Panc1 (cell line): ENCODE measurements around the gene OPN1LW. TPM values are rescaled to one million over a fixed set of nuclear protein-coding genes. Genes with fewer than 3 reads are reported as not detected.

Experiments used
- ATAC-seq: fragments of 200-7000 bp; cut with Tn5 transposase; 2 replicates; pipeline ENCODE4 v1.9.1; 2020; ENCODE audit warnings: mild to moderate bottlenecking, moderate library complexity
- BruUV-seq: library from RNA; stranded (reverse); fragments of 400-500 nt; replicated peaks from 2 replicates; lab custom pipeline; 2021; lab: Mats Ljungman, UMichigan
- CTCF ChIA-PET: fragments of 300-600 bp; sonication (Branson Sonifier 250); formaldehyde crosslinking; loops from one replicate; lab custom pipeline; 2022; ENCODE audit warnings: antibody characterized with exemption; lab: Charles Lee
- POLR2A ChIA-PET: fragments of 300-600 bp; sonication (Branson Sonifier 250); formaldehyde crosslinking; loops from one replicate; lab custom pipeline; 2022; ENCODE audit warnings: antibody characterized with exemption; lab: Charles Lee
- DNase-seq: peaks from one replicate; pipeline ENCODE4 v3.0.0-alpha.2; 2010; ENCODE audit warnings: low read depth, low spot score
- H3K27ac ChIP-seq: 2 replicates; pipeline ENCODE4 v1.5.1; 2011; ENCODE audit warnings: mild to moderate bottlenecking, low read length, inconsistent platforms
- H3K27me3 ChIP-seq: fragments of 200-500 bp; sonication (Bioruptor generic); 2 replicates; pipeline ENCODE4 v1.6.0; 2014; ENCODE audit warnings: low read length, inconsistent platforms; ENCODE audit not compliant: control insufficient read depth, insufficient read depth
- H3K36me3 ChIP-seq: fragments of 200-500 bp; sonication (Bioruptor generic); 2 replicates; pipeline ENCODE4 v1.5.1; 2014; ENCODE audit warnings: inconsistent platforms, mild to moderate bottlenecking, low read length, moderate library complexity; ENCODE audit not compliant: control insufficient read depth, insufficient read depth
- H3K4me1 ChIP-seq: 2 replicates; pipeline ENCODE4 v1.5.1; 2011; ENCODE audit warnings: inconsistent platforms, mild to moderate bottlenecking, low read length, moderate library complexity; ENCODE audit not compliant: control insufficient read depth, insufficient read depth
- H3K4me3 ChIP-seq, 2 experiments: 2 replicates each; pipeline ENCODE4 v1.5.1; 2011 to 2012; ENCODE audit warnings: low read depth in 2 of 2, low read length in 2 of 2, mild to moderate bottlenecking in 2 of 2, inconsistent platforms in 1 of 2, moderate library complexity in 1 of 2
- H3K9me3 ChIP-seq: fragments of 200-500 bp; sonication (Bioruptor generic); 2 replicates; pipeline ENCODE4 v1.5.1; 2014; ENCODE audit warnings: low read depth, mild to moderate bottlenecking, inconsistent platforms, low read length, moderate library complexity; ENCODE audit not compliant: control insufficient read depth, insufficient read depth
- POLR2AphosphoS5 ChIP-seq: IDR thresholded peaks from 2 replicates; pipeline ENCODE4 v1.6.1; 2012; ENCODE audit warnings: mild to moderate bottlenecking, low read depth, low read length, moderate library complexity
- REST ChIP-seq, 2 experiments: IDR thresholded peaks; 2 replicates each; pipeline ENCODE4 v1.6.1; 2011 to 2012; ENCODE audit warnings: low read depth in 2 of 2, control low read depth in 1 of 2, low read length in 1 of 2, mild to moderate bottlenecking in 1 of 2, moderate library complexity in 1 of 2; ENCODE audit not compliant: insufficient read depth in 1 of 2
- SIN3A ChIP-seq: IDR thresholded peaks from 2 replicates; pipeline ENCODE4 v1.6.1; 2012; ENCODE audit warnings: low read depth, mild to moderate bottlenecking, low read length, moderate library complexity, borderline replicate concordance; ENCODE audit not compliant: insufficient read depth
- TCF7L2 ChIP-seq: IDR thresholded peaks from 2 replicates; pipeline ENCODE4 v1.6.1; 2011; ENCODE audit warnings: mild to moderate bottlenecking, low read depth, low read length, inconsistent platforms
- in situ Hi-C: cut with HindIII; loops from 2 replicates; pipeline ENCODE4 v1.10.0; 2016; ENCODE audit warnings: low sequenced_read_pairs, low pct_unique_long_range_greater_than_20kb
- intact Hi-C: fragments of 100-400 bp; cut with micrococcal nuclease; formaldehyde crosslinking; loops from one replicate; pipeline ENCODE4 v1.10.0; 2022; ENCODE audit not compliant: unreplicated experiment
- total RNA-seq: library from RNA; stranded (reverse); gene quantifications from one replicate; pipeline ENCODE4 v1.2.1, GENCODE V29; 2021; ENCODE audit not compliant: unreplicated experiment
- TF ChIP-seq, protein P1 (sequence below): fragments of 450-650 bp; IDR thresholded peaks from 2 replicates; pipeline ENCODE4 v1.5.1; 2017; ENCODE audit warnings: mild to moderate bottlenecking

Gene OPN1LW
- total RNA-seq, 1 experiment from 2014 or later, result not detected

- no peak overlapping the region for H3K27ac ChIP-seq
- BruUV-seq, result no TSS peak
- H3K9me3 ChIP-seq, result no peaks in the 10 kb centered on the region
- intact Hi-C loops (no loop called here), in situ Hi-C loops (no loop called here)
- DNase-seq (no peak), ATAC-seq (no peak)
- H3K4me3 ChIP-seq, result no peak overlapping the region
- POLR2A ChIA-PET, result no interaction called here
- H3K36me3 ChIP-seq, result no peaks in the 10 kb centered on the region
- no peaks in the 10 kb centered on the region for H3K4me1 ChIP-seq
- CTCF ChIA-PET, result no interaction called here
- TF ChIP-seq POLR2AphosphoS5, result no peak
- no peak for TF ChIP-seq TCF7L2
- TF ChIP-seq SIN3A, result no peak
- TF ChIP-seq, protein P1, sequence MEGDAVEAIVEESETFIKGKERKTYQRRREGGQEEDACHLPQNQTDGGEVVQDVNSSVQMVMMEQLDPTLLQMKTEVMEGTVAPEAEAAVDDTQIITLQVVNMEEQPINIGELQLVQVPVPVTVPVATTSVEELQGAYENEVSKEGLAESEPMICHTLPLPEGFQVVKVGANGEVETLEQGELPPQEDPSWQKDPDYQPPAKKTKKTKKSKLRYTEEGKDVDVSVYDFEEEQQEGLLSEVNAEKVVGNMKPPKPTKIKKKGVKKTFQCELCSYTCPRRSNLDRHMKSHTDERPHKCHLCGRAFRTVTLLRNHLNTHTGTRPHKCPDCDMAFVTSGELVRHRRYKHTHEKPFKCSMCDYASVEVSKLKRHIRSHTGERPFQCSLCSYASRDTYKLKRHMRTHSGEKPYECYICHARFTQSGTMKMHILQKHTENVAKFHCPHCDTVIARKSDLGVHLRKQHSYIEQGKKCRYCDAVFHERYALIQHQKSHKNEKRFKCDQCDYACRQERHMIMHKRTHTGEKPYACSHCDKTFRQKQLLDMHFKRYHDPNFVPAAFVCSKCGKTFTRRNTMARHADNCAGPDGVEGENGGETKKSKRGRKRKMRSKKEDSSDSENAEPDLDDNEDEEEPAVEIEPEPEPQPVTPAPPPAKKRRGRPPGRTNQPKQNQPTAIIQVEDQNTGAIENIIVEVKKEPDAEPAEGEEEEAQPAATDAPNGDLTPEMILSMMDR, result no peak
- no peak for TF ChIP-seq REST (IDR thresholded peaks at IDR 0.05; ENCODE audit: insufficient read depth in 1 of 2, low read depth in 2 of 2, low read length in 1 of 2)
- H3K27me3 ChIP-seq, result no peaks in the 10 kb centered on the region
These were observed 5.2 kb upstream of the OPN1LW start for GRCh38 chrX:154138857-154139256.

DNA sequence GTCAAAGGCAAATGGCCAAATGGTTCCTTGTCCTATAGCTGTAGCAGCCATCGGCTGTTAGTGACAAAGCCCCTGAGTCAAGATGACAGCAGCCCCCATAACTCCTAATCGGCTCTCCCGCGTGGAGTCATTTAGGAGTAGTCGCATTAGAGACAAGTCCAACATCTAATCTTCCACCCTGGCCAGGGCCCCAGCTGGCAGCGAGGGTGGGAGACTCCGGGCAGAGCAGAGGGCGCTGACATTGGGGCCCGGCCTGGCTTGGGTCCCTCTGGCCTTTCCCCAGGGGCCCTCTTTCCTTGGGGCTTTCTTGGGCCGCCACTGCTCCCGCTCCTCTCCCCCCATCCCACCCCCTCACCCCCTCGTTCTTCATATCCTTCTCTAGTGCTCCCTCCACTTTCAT lies 3.8 kb upstream of the OPN1LW start:
- DNase-seq (no peak), ATAC-seq (no peak)
- no TSS peak for BruUV-seq
- Histone ChIP-seq H3K36me3 (no peaks in the 10 kb centered on the region), H3K27ac (no peak overlapping the region), H3K4me3 (no peak overlapping the region), H3K27me3 (no peaks in the 10 kb centered on the region), H3K4me1 (no peaks in the 10 kb centered on the region), H3K9me3 (no peaks in the 10 kb centered on the region)
- intact Hi-C loops, result no loop called here
- POLR2A ChIA-PET, result no interaction called here
- CTCF ChIA-PET, result no interaction called here
- TF ChIP-seq REST (IDR thresholded peaks at IDR 0.05; ENCODE audit: insufficient read depth in 1 of 2, low read depth in 2 of 2, low read length in 1 of 2) (no peak), SIN3A (no peak), POLR2AphosphoS5 (no peak)
- TF ChIP-seq, protein P1, result no peak
- in situ Hi-C loops, result no loop called here
